Ectodermal cell (in vitro differentiated cells): ENCODE data around the gene FAM117B.

Experiments used
- H3K27ac ChIP-seq: 2 replicates; pipeline ENCODE4 v1.7.0; 2013; ENCODE audit warnings: mild to moderate bottlenecking, low read depth, low read length; ENCODE audit not compliant: insufficient read depth, poor library complexity, severe bottlenecking
- H3K27me3 ChIP-seq: 2 replicates; pipeline ENCODE4 v1.7.0; 2013; ENCODE audit warnings: mild to moderate bottlenecking, low read length; ENCODE audit not compliant: insufficient read depth, control insufficient read depth, poor library complexity, severe bottlenecking
- H3K36me3 ChIP-seq: one replicate; pipeline ENCODE4 v1.7.0; 2013; ENCODE audit warnings: low read length; ENCODE audit not compliant: control insufficient read depth, insufficient read depth
- H3K4me1 ChIP-seq: one replicate; pipeline ENCODE4 v1.7.0; 2013; ENCODE audit warnings: low read length; ENCODE audit not compliant: control insufficient read depth, insufficient read depth
- H3K4me3 ChIP-seq: 2 replicates; pipeline ENCODE4 v1.7.0; 2013; ENCODE audit warnings: low read depth, low read length, control low read depth; ENCODE audit not compliant: insufficient read depth
- H3K9me3 ChIP-seq: 2 replicates; pipeline ENCODE4 v1.7.0; 2013; ENCODE audit warnings: mild to moderate bottlenecking, low read length, moderate library complexity; ENCODE audit not compliant: control insufficient read depth
- WGBS, 2 experiments: methylation state at CpG; one replicate each; pipeline ENCODE4 v1.1.7; 2013; ENCODE audit warnings: missing lambda C conversion rate in 2 of 2; 5-methylcytosine and 5-hydroxymethylcytosine counted together

The FAM117B gene

GRCh38 chr2:202609381-202610145, 25.2 kb upstream of the FAM117B start:
- Histone ChIP-seq H3K36me3 (no peaks in the 10 kb centered on the region), H3K27me3 (no peaks in the 10 kb centered on the region), H3K4me1 (peaks cover 7% of the 10 kb centered on the region), H3K27ac (no peak overlapping the region), H3K4me3 (no peak overlapping the region), H3K9me3 (no peaks in the 10 kb centered on the region)
- WGBS, 2 experiments, result 84 to 93% methylated on average over 2 to 3 of the region's 3 CpGs

- Histone ChIP-seq H3K36me3 (no peaks in the 10 kb centered on the region), H3K27me3 (no peaks in the 10 kb centered on the region), H3K4me3 (no peak overlapping the region), H3K9me3 (no peaks in the 10 kb centered on the region), H3K27ac (no peak overlapping the region), H3K4me1 (peaks cover 7% of the 10 kb centered on the region)
- WGBS, 2 experiments, result 96 to 98% methylated on average over 5 of the region's 5 CpGs
Observed at GRCh38 chr2:202610380-202610779, 24.4 kb upstream of the FAM117B start.

GRCh38 chr2:202612145-202612544, 22.6 kb upstream of the FAM117B start:
- H3K9me3 ChIP-seq, result no peaks in the 10 kb centered on the region
- no peak overlapping the region for H3K27ac ChIP-seq
- H3K4me1 ChIP-seq, result peaks cover 7% of the 10 kb centered on the region
- no peaks in the 10 kb centered on the region for H3K27me3 ChIP-seq
- H3K4me3 ChIP-seq, result no peak overlapping the region
- no peaks in the 10 kb centered on the region for H3K36me3 ChIP-seq
- WGBS, 2 experiments, result 89 to 96% methylated on average over 1 of the region's 1 CpG

GRCh38 chr2:202613479-202613878, 21.3 kb upstream of the FAM117B start:
- no peak overlapping the region for H3K4me3 ChIP-seq
- no peaks in the 10 kb centered on the region for H3K9me3 ChIP-seq
- no peaks in the 10 kb centered on the region for H3K27me3 ChIP-seq
- WGBS, 2 experiments, result 81 to 89% methylated on average over 3 to 4 of the region's 4 CpGs
- H3K4me1 ChIP-seq, result peaks cover 7% of the 10 kb centered on the region
- no peaks in the 10 kb centered on the region for H3K36me3 ChIP-seq
- H3K27ac ChIP-seq, result no peak overlapping the region

GRCh38 chr2:202624133-202624532, 10.6 kb upstream of the FAM117B start:
- H3K9me3 ChIP-seq, result no peaks in the 10 kb centered on the region
- no peaks in the 10 kb centered on the region for H3K36me3 ChIP-seq
- no peaks in the 10 kb centered on the region for H3K4me1 ChIP-seq
- no peaks in the 10 kb centered on the region for H3K27me3 ChIP-seq
- H3K4me3 ChIP-seq, result no peak overlapping the region
- WGBS, 2 experiments, result 88 to 97% methylated on average over 5 of the region's 5 CpGs
- H3K27ac ChIP-seq, result no peak overlapping the region

GRCh38 chr2:202627042-202627441, 7.7 kb upstream of the FAM117B start:
- no peaks in the 10 kb centered on the region for H3K4me1 ChIP-seq
- 87 to 90% methylated on average over 4 of the region's 4 CpGs for WGBS, 2 experiments
- no peaks in the 10 kb centered on the region for H3K9me3 ChIP-seq
- H3K27me3 ChIP-seq, result no peaks in the 10 kb centered on the region
- no peaks in the 10 kb centered on the region for H3K36me3 ChIP-seq
- H3K27ac ChIP-seq, result no peak overlapping the region
- H3K4me3 ChIP-seq, result no peak overlapping the region

GRCh38 chr2:202628646-202629198, 6.0 kb upstream of the FAM117B start:
- H3K27me3 ChIP-seq, result no peaks in the 10 kb centered on the region
- no peaks in the 10 kb centered on the region for H3K9me3 ChIP-seq
- no peaks in the 10 kb centered on the region for H3K4me1 ChIP-seq
- 93 to 96% methylated on average over 3 of the region's 3 CpGs for WGBS, 2 experiments
- no peak overlapping the region for H3K4me3 ChIP-seq
- H3K27ac ChIP-seq, result no peak overlapping the region
- no peaks in the 10 kb centered on the region for H3K36me3 ChIP-seq

GRCh38 chr2:202632682-202633290, 2.0 kb upstream of the FAM117B start:
- Histone ChIP-seq H3K27me3 (no peaks in the 10 kb centered on the region), H3K4me3 (no peak overlapping the region), H3K27ac (no peak overlapping the region), H3K36me3 (no peaks in the 10 kb centered on the region), H3K9me3 (no peaks in the 10 kb centered on the region), H3K4me1 (no peaks in the 10 kb centered on the region)
- WGBS, 2 experiments, result 86 to 94% methylated on average over 4 of the region's 4 CpGs

- Histone ChIP-seq H3K27ac (no peak overlapping the region), H3K9me3 (no peaks in the 10 kb centered on the region), H3K4me3 (no peak overlapping the region), H3K36me3 (no peaks in the 10 kb centered on the region), H3K27me3 (no peaks in the 10 kb centered on the region), H3K4me1 (no peaks in the 10 kb centered on the region)
- WGBS, 2 experiments, result 95 to 96% methylated on average over 17 to 18 of the region's 19 CpGs
Observed at GRCh38 chr2:202633470-202633869, 1.3 kb upstream of the FAM117B start.

GRCh38 chr2:202635428-202636212, 851 bp downstream of the FAM117B start:
- 0 to 1% methylated on average over 90 to 92 of the region's 92 CpGs for WGBS, 2 experiments
- Histone ChIP-seq H3K27ac (peak overlapping the region; percentile 90), H3K27me3 (no peaks in the 10 kb centered on the region), H3K4me1 (no peaks in the 10 kb centered on the region), H3K4me3 (peak overlapping the region; percentile 92), H3K36me3 (no peaks in the 10 kb centered on the region), H3K9me3 (no peaks in the 10 kb centered on the region)
